HepG2 (cell line): ENCODE data around the gene PARN. TPM values are rescaled to one million over a fixed set of nuclear protein-coding genes. Genes with fewer than 3 reads are reported as not detected.

ENCODE experiments used
- ATAD3A ChIP-seq: sonication (generic); formaldehyde crosslinking; IDR thresholded peaks from 2 replicates; pipeline ENCODE4 v1.4.0; 2020; ENCODE audit warnings: missing genetic modification reagents
- CENPX ChIP-seq: sonication (generic); formaldehyde crosslinking; IDR thresholded peaks from 2 replicates; pipeline ENCODE4 v1.9.0; 2021; ENCODE audit warnings: mild to moderate bottlenecking, missing genetic modification reagents, moderate library complexity
- FOXK1 ChIP-seq: sonication (generic); formaldehyde crosslinking; IDR thresholded peaks from 2 replicates; pipeline ENCODE4 v1.4.0; 2020; ENCODE audit warnings: low read depth, missing genetic modification reagents, borderline replicate concordance
- GATAD1 ChIP-seq: IDR thresholded peaks from 2 replicates; pipeline ENCODE4 v1.6.1; 2016; ENCODE audit warnings: missing genetic modification reagents, missing compliant biosample characterization
- KLF9 ChIP-seq: IDR thresholded peaks from 2 replicates; pipeline ENCODE4 v1.6.1; 2016; ENCODE audit warnings: low read depth
- MATR3 ChIP-seq: sonication (generic); formaldehyde crosslinking; IDR thresholded peaks from 2 replicates; pipeline ENCODE4 v1.4.0; 2020; ENCODE audit warnings: missing genetic modification reagents
- MTF2 ChIP-seq: sonication (generic); formaldehyde crosslinking; IDR thresholded peaks from 2 replicates; pipeline ENCODE4 v1.5.0; 2020; ENCODE audit warnings: missing genetic modification reagents, borderline replicate concordance
- PAX8 ChIP-seq: sonication (generic); formaldehyde crosslinking; IDR thresholded peaks from 2 replicates; pipeline ENCODE4 v1.8.0; 2022; ENCODE audit warnings: mild to moderate bottlenecking, missing genetic modification reagents, borderline replicate concordance
- POLR2AphosphoS5 ChIP-seq: IDR thresholded peaks from 2 replicates; pipeline ENCODE4 v1.6.1; 2012; ENCODE audit warnings: low read depth, low read length
- PRDM4 ChIP-seq: sonication (generic); formaldehyde crosslinking; IDR thresholded peaks from 2 replicates; pipeline ENCODE4 v1.9.0; 2021; ENCODE audit warnings: missing genetic modification reagents, borderline replicate concordance
- SIX1 ChIP-seq: sonication (generic); formaldehyde crosslinking; IDR thresholded peaks from 2 replicates; pipeline ENCODE4 v1.4.0; 2020; ENCODE audit warnings: missing genetic modification reagents, borderline replicate concordance
- SMC3 ChIP-seq: IDR thresholded peaks from 2 replicates; pipeline ENCODE4 v1.6.1; 2011; ENCODE audit warnings: low read length, improper control_type of control experiment
- SP1 ChIP-seq, 2 experiments: fragments of 450-650 bp in 1 of 2; sonication (generic) in 1 of 2; formaldehyde crosslinking in 1 of 2; IDR thresholded peaks; 2 replicates each; pipeline versions ENCODE4 v1.4.0 to v1.6.1; 2016 to 2020; ENCODE audit warnings: missing genetic modification reagents in 1 of 2
- TBL1XR1 ChIP-seq: fragments of 150-350 bp; IDR thresholded peaks from 2 replicates; pipeline ENCODE4 v1.6.1; 2014; ENCODE audit warnings: borderline replicate concordance, low read length; ENCODE audit not compliant: partially characterized antibody
- U2AF2 ChIP-seq: fragments of 200-400 bp; formaldehyde crosslinking; IDR thresholded peaks from 2 replicates; pipeline ENCODE4 v1.6.1; 2017; ENCODE audit warnings: low read depth, mild to moderate bottlenecking, low read length
- ZBTB10 ChIP-seq: sonication (generic); formaldehyde crosslinking; IDR thresholded peaks from 2 replicates; pipeline ENCODE4 v1.4.0; 2020; ENCODE audit warnings: missing genetic modification reagents, borderline replicate concordance
- ZEB1 ChIP-seq: IDR thresholded peaks from 2 replicates; pipeline ENCODE4 v1.6.1; 2012; ENCODE audit warnings: mild to moderate bottlenecking, low read depth, inconsistent platforms; ENCODE audit not compliant: insufficient replicate concordance
- ZNF17 ChIP-seq: sonication (generic); formaldehyde crosslinking; IDR thresholded peaks from 2 replicates; pipeline ENCODE4 v1.5.0; 2020; ENCODE audit warnings: mild to moderate bottlenecking, missing genetic modification reagents
- ZNF230 ChIP-seq: sonication (generic); formaldehyde crosslinking; IDR thresholded peaks from 2 replicates; pipeline ENCODE4 v1.4.0; 2020; ENCODE audit warnings: mild to moderate bottlenecking, missing genetic modification reagents
- ZNF619 ChIP-seq: sonication (generic); formaldehyde crosslinking; IDR thresholded peaks from 2 replicates; pipeline ENCODE4 v1.4.0; 2020; ENCODE audit warnings: mild to moderate bottlenecking, missing genetic modification reagents
- ZNF660 ChIP-seq: sonication (generic); formaldehyde crosslinking; IDR thresholded peaks from 2 replicates; pipeline ENCODE4 v1.5.1; 2020; ENCODE audit warnings: mild to moderate bottlenecking, low read depth, missing genetic modification reagents, borderline replicate concordance
- ZNF777 ChIP-seq: sonication (generic); formaldehyde crosslinking; IDR thresholded peaks from 2 replicates; pipeline ENCODE4 v1.4.0; 2020; ENCODE audit warnings: missing genetic modification reagents
- ZNF792 ChIP-seq: IDR thresholded peaks from 2 replicates; pipeline ENCODE4 v1.6.1; 2016
- polyA plus RNA-seq, 8 experiments: library from polyadenylated mRNA; depleted of rRNA in 3 of 8; stranded (reverse) in 7 of 8; unstranded in 1 of 8; fragments of >200 nt; fragmentation: Illumina TruSeq in 4 of 8; extraction: Trizol in 4 of 8; gene quantifications; 2 replicates each; pipeline versions ENCODE4 v1.2.1 to v1.2.3, GENCODE V29; 2011 to 2016; ENCODE audit warnings: low read depth in 4 of 8, missing spikeins in 1 of 8, mixed read lengths in 1 of 8; ENCODE audit not compliant: insufficient read depth in 1 of 8
- total RNA-seq, 5 experiments: library from RNA; depleted of rRNA; stranded (reverse); fragments of >200 nt; fragmentation: Illumina TruSeq; extraction: Trizol; gene quantifications; 2 replicates each; pipeline ENCODE4 v1.2.3, GENCODE V29; 2016; ENCODE audit warnings: low read depth in 1 of 5
- TF ChIP-seq, protein P1 (sequence below): sonication (generic); formaldehyde crosslinking; IDR thresholded peaks from 2 replicates; pipeline ENCODE4 v1.4.0; 2020; ENCODE audit warnings: mild to moderate bottlenecking, low read depth, missing genetic modification reagents
- TF ChIP-seq, protein P2 (sequence below): sonication (generic); formaldehyde crosslinking; IDR thresholded peaks from 2 replicates; pipeline ENCODE4 v1.8.0; 2022; ENCODE audit warnings: missing genetic modification reagents, low read depth, mild to moderate bottlenecking, borderline replicate concordance

The PARN gene
- total and polyA plus RNA-seq, 2 of the 13 experiments (the other 11 are each of a cell fraction or from before 2014, with no cell fraction given): 13.3 to 47.6 TPM

DNA sequence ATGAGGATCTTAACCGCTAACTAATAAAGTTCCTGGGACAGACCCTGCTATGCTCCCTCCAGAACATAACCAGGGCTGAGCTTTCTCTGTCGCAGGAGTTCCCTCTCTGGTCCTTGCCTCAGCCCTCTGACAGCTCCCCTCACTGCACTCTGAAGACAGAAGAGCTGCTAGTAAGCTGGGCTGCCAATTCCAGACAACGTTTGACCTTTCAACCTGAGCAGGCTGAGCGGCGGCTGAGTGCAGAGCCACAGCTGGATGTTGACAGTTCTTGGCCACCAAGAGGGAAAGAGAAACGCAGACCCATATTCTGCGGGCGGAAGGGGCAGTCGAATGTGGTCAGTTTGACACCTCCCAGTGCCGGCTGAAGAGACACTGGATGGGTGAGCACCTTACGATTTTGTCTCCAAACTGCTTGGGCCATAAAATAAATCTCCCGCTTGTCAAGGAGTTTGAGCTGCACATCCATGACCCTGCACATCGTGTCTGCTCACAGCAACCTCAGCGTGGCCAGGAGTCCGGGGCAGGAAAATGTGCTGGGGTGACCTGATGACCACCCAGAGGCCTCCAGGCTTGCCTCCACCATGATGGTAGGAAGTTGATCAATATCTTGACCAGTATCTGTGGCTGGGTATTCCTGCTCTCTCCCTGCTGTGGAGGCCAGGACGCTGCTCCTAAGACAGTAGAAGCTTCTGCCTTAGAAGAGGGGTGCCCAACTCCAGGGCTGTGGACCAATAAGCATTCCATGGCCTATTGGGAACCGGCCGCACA lies 209.2 kb downstream of the PARN start (continued):
- no peak for TF ChIP-seq U2AF2
- no peak for TF ChIP-seq PAX8 (CRISPR knock-in tag)
- no peak for TF ChIP-seq MATR3
- TF ChIP-seq POLR2AphosphoS5: no peak
- no peak for TF ChIP-seq SP1 (IDR thresholded peaks at IDR 0.05)
- TF ChIP-seq SP1 (CRISPR knock-in tag; IDR thresholded peaks at IDR 0.05): no peak
- peak; percentile 79; the same call in 1 of the 2 replicates for TF ChIP-seq ZNF792 (CRISPR knock-in tag)
- no peak for TF ChIP-seq MTF2
- TF ChIP-seq, protein P1, sequence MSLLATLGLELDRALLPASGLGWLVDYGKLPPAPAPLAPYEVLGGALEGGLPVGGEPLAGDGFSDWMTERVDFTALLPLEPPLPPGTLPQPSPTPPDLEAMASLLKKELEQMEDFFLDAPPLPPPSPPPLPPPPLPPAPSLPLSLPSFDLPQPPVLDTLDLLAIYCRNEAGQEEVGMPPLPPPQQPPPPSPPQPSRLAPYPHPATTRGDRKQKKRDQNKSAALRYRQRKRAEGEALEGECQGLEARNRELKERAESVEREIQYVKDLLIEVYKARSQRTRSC (CRISPR knock-in tag): no peak
- no peak for TF ChIP-seq ZNF17
- TF ChIP-seq ZNF230 (CRISPR knock-in tag): 0 out of 2 replicates have a peak, but pooled peaks have one; percentile 28
- TF ChIP-seq ZNF777 (CRISPR knock-in tag): 0 out of 2 replicates have a peak, but pooled peaks have one; percentile 36
- no peak for TF ChIP-seq SMC3
- no peak for TF ChIP-seq FOXK1 (CRISPR knock-in tag)
- no peak for TF ChIP-seq ATAD3A (CRISPR knock-in tag)
- TF ChIP-seq CENPX: no peak
- TF ChIP-seq PRDM4 (CRISPR knock-in tag): no peak
- TF ChIP-seq, protein P2, sequence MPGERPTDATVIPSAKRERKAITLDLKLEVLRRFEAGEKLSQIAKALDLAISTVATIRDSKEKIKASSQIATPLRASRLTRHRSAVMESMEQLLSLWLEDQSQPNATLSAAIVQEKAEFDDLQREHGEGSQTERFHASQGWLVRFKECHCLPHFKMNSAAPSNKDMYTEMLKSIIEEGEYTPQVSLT (CRISPR knock-in tag): no peak
- no peak for TF ChIP-seq KLF9 (CRISPR knock-in tag)
- TF ChIP-seq TBL1XR1: no peak
- 0 out of 2 replicates have a peak, but pooled peaks have one; percentile 34 for TF ChIP-seq GATAD1 (CRISPR knock-in tag)
- TF ChIP-seq ZNF660 (CRISPR knock-in tag): no peak
- no peak for TF ChIP-seq ZEB1
- no peak for TF ChIP-seq ZBTB10 (CRISPR knock-in tag)
- TF ChIP-seq ZNF619 (CRISPR knock-in tag): peak; percentile 12; the same call in 1 of the 2 replicates
- TF ChIP-seq SIX1: no peak
